ENCODE results near the gene MAGEH1. TPM values are rescaled to one million over a fixed set of nuclear protein-coding genes. Genes with fewer than 3 reads are reported as not detected.
"Not testable (repeated sequence)": the region's sequence is repeated elsewhere in the genome, so short reads cannot be mapped to it uniquely, and the experiment has no call there.

Gene MAGEH1
- total and polyA plus RNA-seq, 8 donors: 1.8 to 31.8 (median 16.9) TPM; not detected in 1

DNA sequence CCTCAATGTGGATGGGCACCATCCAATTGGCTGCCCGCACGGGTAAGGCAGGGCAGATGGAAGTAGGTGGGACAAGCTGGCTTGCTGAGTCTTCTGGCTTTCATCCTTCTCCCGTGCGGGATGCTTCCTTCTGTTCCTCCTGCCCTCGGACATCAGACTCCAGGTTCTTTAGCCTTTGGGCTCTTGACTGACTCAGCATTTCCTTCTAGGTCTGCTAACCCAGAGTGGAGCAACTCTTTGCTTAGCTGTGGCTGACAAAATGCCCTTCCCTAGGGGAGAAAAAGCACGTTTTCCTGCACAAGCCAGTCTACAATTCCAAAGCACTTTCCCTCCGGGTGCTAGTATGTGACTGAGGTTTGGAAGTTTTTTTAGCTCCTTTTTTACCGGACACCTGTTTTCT is 28.0 kb downstream of the MAGEH1 start:
- intact Hi-C loops (cut with DNase I; ENCODE audit: low total_unique reads); DNase-seq; H3K9me3 ChIP-seq; H3K36me3 ChIP-seq; H3K27ac ChIP-seq; H3K27me3 ChIP-seq; H3K4me1 ChIP-seq; H3K4me3 ChIP-seq: not testable (repeated sequence)
- WGBS, 5 donors: 72 to 89% (median 78%) methylated on average over 3 to 6 of the region's 8 CpGs

DNA sequence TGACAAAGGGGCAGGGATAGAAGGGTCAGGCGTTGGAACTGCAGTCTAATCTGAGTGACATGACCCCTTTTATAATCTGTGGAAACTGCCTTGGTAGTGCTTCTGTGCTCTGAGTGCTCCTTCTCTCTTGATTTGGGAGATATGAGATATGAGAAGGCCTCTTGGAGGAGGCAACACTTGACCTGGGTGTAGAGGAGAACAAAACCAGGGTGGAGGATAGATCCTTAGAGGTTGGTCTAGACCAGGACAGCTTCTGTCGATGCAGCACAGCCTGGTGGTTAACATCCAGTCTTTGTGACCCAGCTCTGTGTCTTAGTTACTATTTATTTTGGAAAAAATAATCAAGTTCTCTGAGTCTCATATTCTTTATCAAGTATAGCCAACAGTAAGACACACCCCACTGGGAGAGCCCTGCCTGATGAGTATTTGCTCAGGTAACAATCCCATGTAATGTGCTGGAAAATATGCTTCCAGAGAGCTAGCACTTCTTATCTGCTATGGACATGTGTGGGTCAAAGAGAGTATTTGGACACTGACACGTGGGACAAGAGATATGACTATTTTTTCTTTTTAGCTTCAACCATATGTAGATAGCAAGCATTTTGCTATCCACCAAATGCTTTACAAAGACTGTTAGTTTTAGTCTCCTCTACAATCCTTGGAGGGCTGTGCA is 28.6 kb downstream of the MAGEH1 start:
- no peaks in the 10 kb centered on the region for H3K36me3 ChIP-seq
- no peak for DNase-seq
- WGBS, 5 donors: 31 to 64% (median 43%) methylated on average over 3 of the region's 3 CpGs
- no peak overlapping the region for H3K4me3 ChIP-seq
- H3K27me3 ChIP-seq: no peaks in the 10 kb centered on the region
- no peaks in the 10 kb centered on the region for H3K9me3 ChIP-seq
- TF ChIP-seq, protein P1, sequence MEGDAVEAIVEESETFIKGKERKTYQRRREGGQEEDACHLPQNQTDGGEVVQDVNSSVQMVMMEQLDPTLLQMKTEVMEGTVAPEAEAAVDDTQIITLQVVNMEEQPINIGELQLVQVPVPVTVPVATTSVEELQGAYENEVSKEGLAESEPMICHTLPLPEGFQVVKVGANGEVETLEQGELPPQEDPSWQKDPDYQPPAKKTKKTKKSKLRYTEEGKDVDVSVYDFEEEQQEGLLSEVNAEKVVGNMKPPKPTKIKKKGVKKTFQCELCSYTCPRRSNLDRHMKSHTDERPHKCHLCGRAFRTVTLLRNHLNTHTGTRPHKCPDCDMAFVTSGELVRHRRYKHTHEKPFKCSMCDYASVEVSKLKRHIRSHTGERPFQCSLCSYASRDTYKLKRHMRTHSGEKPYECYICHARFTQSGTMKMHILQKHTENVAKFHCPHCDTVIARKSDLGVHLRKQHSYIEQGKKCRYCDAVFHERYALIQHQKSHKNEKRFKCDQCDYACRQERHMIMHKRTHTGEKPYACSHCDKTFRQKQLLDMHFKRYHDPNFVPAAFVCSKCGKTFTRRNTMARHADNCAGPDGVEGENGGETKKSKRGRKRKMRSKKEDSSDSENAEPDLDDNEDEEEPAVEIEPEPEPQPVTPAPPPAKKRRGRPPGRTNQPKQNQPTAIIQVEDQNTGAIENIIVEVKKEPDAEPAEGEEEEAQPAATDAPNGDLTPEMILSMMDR (IDR thresholded peaks at IDR 0.05): no peak
- TF ChIP-seq EP300 (IDR thresholded peaks at IDR 0.05) (no peak), POLR2AphosphoS5 (IDR thresholded peaks at IDR 0.05) (no peak), POLR2A (IDR thresholded peaks at IDR 0.05) (no peak)
- no peaks in the 10 kb centered on the region for H3K4me1 ChIP-seq
- H3K27ac ChIP-seq: no peak overlapping the region
- intact Hi-C loops (cut with DNase I; ENCODE audit: low total_unique reads): no loop called here

DNA sequence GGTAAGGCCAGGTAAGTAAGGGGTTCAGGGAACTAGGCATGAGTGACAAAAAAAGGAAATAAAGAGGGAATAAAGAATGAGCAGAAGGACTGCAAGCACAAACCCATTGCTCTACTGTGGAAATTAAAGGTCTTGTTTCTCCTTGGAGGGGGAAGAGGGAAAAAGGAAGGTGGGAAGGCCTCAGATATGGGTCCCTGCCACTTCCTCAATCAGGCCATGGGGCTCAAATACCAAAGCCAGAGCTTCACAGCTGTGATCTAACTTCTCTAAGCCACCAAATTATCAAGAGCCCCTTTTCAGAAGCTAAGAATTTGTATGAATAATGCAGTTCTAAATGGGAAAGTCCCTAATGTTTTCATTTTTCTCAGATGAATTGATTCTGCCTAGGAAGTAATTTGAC is 33.0 kb downstream of the MAGEH1 start:
- no peak for TF ChIP-seq POLR2AphosphoS5 (IDR thresholded peaks at IDR 0.05)
- no peak for TF ChIP-seq POLR2A (IDR thresholded peaks at IDR 0.05)
- no peak for TF ChIP-seq EP300 (IDR thresholded peaks at IDR 0.05)
- TF ChIP-seq, protein P1 (IDR thresholded peaks at IDR 0.05): no peak
- Histone ChIP-seq H3K4me1 (peaks cover 0 to 15% (median 6%) of the 10 kb centered on the region in 4 donors), H3K27me3 (no peaks in the 10 kb centered on the region), H3K4me3 (no peak overlapping the region), H3K27ac (no peak overlapping the region), H3K9me3 (no peaks in the 10 kb centered on the region), H3K36me3 (no peaks in the 10 kb centered on the region)
- intact Hi-C loops (cut with DNase I; ENCODE audit: low total_unique reads): no loop called here
- no peak for DNase-seq

DNA sequence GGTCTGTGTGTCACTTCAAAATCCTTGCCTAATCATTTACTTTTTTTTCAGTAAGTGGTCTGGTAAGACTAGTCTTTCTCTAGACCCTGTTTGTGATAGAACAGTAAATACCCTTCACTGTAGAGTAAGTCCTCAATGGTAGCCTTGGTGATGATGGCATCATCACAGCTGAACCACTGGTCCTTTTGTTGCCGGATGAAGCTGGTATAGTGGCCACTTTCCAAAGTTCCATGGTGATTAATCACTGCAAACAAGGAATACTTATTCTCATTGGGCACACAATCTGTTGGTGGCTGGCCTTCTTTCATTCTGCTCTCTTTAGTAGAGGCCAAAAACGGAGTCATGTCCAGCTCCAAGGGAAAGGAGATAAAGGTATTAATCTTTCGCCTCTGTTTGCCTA is 34.8 kb downstream of the MAGEH1 start:
- Histone ChIP-seq H3K27ac (no peak overlapping the region), H3K27me3 (no peaks in the 10 kb centered on the region), H3K4me3 (no peak overlapping the region), H3K4me1 (peaks cover 0 to 23% (median 13%) of the 10 kb centered on the region in 4 donors), H3K36me3 (no peaks in the 10 kb centered on the region), H3K9me3 (no peaks in the 10 kb centered on the region)
- 28 to 55% (median 41%) methylated on average over 3 of the region's 3 CpGs for WGBS, 5 donors
- intact Hi-C loops (cut with DNase I; ENCODE audit: low total_unique reads): no loop called here
- TF ChIP-seq, protein P1 (IDR thresholded peaks at IDR 0.05): no peak
- no peak for TF ChIP-seq POLR2AphosphoS5 (IDR thresholded peaks at IDR 0.05)
- peak in 1 of 2 donors; percentile 18 for DNase-seq

DNA sequence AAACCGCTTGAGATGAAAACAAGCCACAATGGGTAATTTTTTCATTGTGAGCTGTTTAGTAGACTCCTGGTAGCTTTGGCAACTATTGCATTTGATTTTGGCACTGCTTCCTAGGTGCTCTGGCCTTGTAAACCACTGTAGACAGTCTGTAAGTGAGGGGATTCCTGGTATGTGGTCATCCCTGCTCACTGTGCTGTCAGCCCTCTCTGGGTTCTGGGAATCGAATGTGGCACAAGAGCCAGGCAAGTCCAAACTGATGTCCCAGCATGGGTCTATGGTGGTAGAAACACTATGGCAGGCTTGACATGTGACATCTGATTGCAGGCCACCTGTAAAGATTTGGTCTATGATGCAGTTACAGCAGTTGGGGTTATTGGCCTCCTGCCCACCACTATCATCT is 35.2 kb downstream of the MAGEH1 start:
- Histone ChIP-seq H3K27me3 (no peaks in the 10 kb centered on the region), H3K36me3 (no peaks in the 10 kb centered on the region), H3K4me1 (peaks cover 0 to 23% (median 13%) of the 10 kb centered on the region in 4 donors), H3K27ac (peak overlapping the region in 3 of 5 donors; percentile 17 to 93 (median 18)), H3K4me3 (no peak overlapping the region), H3K9me3 (no peaks in the 10 kb centered on the region)
- WGBS, 5 donors: 47 to 75% (median 53%) methylated on average over 2 of the region's 2 CpGs
- intact Hi-C loops (cut with DNase I; ENCODE audit: low total_unique reads): no loop called here
- TF ChIP-seq EP300 (IDR thresholded peaks at IDR 0.05) (no peak), POLR2AphosphoS5 (IDR thresholded peaks at IDR 0.05) (no peak), POLR2A (IDR thresholded peaks at IDR 0.05) (no peak)
- TF ChIP-seq, protein P1 (IDR thresholded peaks at IDR 0.05): no peak
- DNase-seq: no peak
